GM18867 (cell line): Measurements from ENCODE around the gene DIDO1.
"Not testable (repeated sequence)": the region's sequence is repeated elsewhere in the genome, so short reads cannot be mapped to it uniquely, and the experiment has no call there.

Experiments
- ATAC-seq: cut with Tn5 transposase; IDR thresholded peaks from one replicate; pipeline ENCODE4 v1.9.1; 2021; ENCODE audit warnings: mild to moderate bottlenecking, moderate library complexity; ENCODE audit not compliant: unreplicated experiment

Gene DIDO1

GRCh38 chr20:62931464-62931863, 5.2 kb upstream of the DIDO1 start:
- ATAC-seq = no peak

GRCh38 chr20:62929051-62929538, 2.8 kb upstream of the DIDO1 start:
- ATAC-seq = no peak

- no peak for ATAC-seq
These were observed 2.1 kb upstream of the DIDO1 start for GRCh38 chr20:62928246-62928939.

- ATAC-seq = no peak
These were observed 912 bp upstream of the DIDO1 start for GRCh38 chr20:62927128-62927705.

- no peak for ATAC-seq
These were observed 681 bp downstream of the DIDO1 start for GRCh38 chr20:62925420-62926228.

- no peak for ATAC-seq
These were observed 1.3 kb downstream of the DIDO1 start for GRCh38 chr20:62925076-62925419.

- ATAC-seq = no peak
These were observed 1.7 kb downstream of the DIDO1 start for GRCh38 chr20:62924442-62925075.

GRCh38 chr20:62923669-62924441, 2.5 kb downstream of the DIDO1 start:
- no peak for ATAC-seq

GRCh38 chr20:62923059-62923668, 3.1 kb downstream of the DIDO1 start:
- ATAC-seq = not testable (repeated sequence)

GRCh38 chr20:62922451-62922921, 3.8 kb downstream of the DIDO1 start:
- no peak for ATAC-seq

- ATAC-seq = no peak
These were observed 5.1 kb downstream of the DIDO1 start for GRCh38 chr20:62921119-62921687.

GRCh38 chr20:62920039-62920645, 6.2 kb downstream of the DIDO1 start:
- ATAC-seq = no peak

GRCh38 chr20:62918831-62919230, 7.5 kb downstream of the DIDO1 start:
- no peak for ATAC-seq

- no peak for ATAC-seq
These were observed 8.2 kb downstream of the DIDO1 start for GRCh38 chr20:62918147-62918546.

- no peak for ATAC-seq
These were observed 8.6 kb downstream of the DIDO1 start for GRCh38 chr20:62917720-62918119.

GRCh38 chr20:62916703-62917476, 9.4 kb downstream of the DIDO1 start:
- ATAC-seq = no peak

GRCh38 chr20:62914970-62915457, 11.3 kb downstream of the DIDO1 start:
- ATAC-seq = no peak

- no peak for ATAC-seq
These were observed 11.9 kb downstream of the DIDO1 start for GRCh38 chr20:62914436-62914835.
